ENCODE data around the gene ATE1.
A peak's percentile ranks its signal among the peaks of the same experiment; 100 is the strongest.
"Not testable (repeated sequence)": the region's sequence is repeated elsewhere in the genome, so short reads cannot be mapped to it uniquely, and the experiment has no call there.

The ATE1 gene

GRCh38 chr10:121835376-121835775, 92.5 kb downstream of the ATE1 start:
- FAIRE-seq (no peak), DNase-seq (ENCODE audit: insufficient read length, low spot score) (no peak)

GRCh38 chr10:121834757-121835156, 93.1 kb downstream of the ATE1 start:
- no peak for DNase-seq (ENCODE audit: insufficient read length, low spot score)
- no peak for FAIRE-seq

- no peak for FAIRE-seq
- DNase-seq (ENCODE audit: insufficient read length, low spot score), result no peak
Measured at GRCh38 chr10:121833387-121833786, 94.4 kb downstream of the ATE1 start.

GRCh38 chr10:121832647-121833046, 95.2 kb downstream of the ATE1 start:
- DNase-seq (ENCODE audit: insufficient read length, low spot score) (no peak), FAIRE-seq (no peak)

- DNase-seq (ENCODE audit: insufficient read length, low spot score), result no peak
- no peak for FAIRE-seq
Measured at GRCh38 chr10:121831777-121832176, 96.1 kb downstream of the ATE1 start.

GRCh38 chr10:121831237-121831636, 96.6 kb downstream of the ATE1 start:
- FAIRE-seq (no peak), DNase-seq (ENCODE audit: insufficient read length, low spot score) (no peak)

GRCh38 chr10:121830101-121830500, 97.7 kb downstream of the ATE1 start:
- no peak for DNase-seq (ENCODE audit: insufficient read length, low spot score)
- no peak for FAIRE-seq

GRCh38 chr10:121828045-121828444, 99.8 kb downstream of the ATE1 start:
- no peak for DNase-seq (ENCODE audit: insufficient read length, low spot score)
- no peak for FAIRE-seq

GRCh38 chr10:121826773-121827172, 101.1 kb downstream of the ATE1 start:
- FAIRE-seq; DNase-seq (ENCODE audit: insufficient read length, low spot score): not testable (repeated sequence)

- DNase-seq (ENCODE audit: insufficient read length, low spot score) (peak; percentile 21), FAIRE-seq (no peak)
Measured at GRCh38 chr10:121823993-121824463, 103.8 kb downstream of the ATE1 start.

- no peak for FAIRE-seq
- no peak for DNase-seq (ENCODE audit: insufficient read length, low spot score)
Measured at GRCh38 chr10:121822724-121823123, 105.1 kb downstream of the ATE1 start.

- DNase-seq (ENCODE audit: insufficient read length, low spot score) (no peak), FAIRE-seq (no peak)
Measured at GRCh38 chr10:121822180-121822579, 105.7 kb downstream of the ATE1 start.

GRCh38 chr10:121819049-121819448, 108.8 kb downstream of the ATE1 start:
- FAIRE-seq (no peak), DNase-seq (ENCODE audit: insufficient read length, low spot score) (no peak)

GRCh38 chr10:121818599-121818998, 109.2 kb downstream of the ATE1 start:
- FAIRE-seq (no peak), DNase-seq (ENCODE audit: insufficient read length, low spot score) (no peak)

GRCh38 chr10:121816197-121816596, 111.6 kb downstream of the ATE1 start:
- FAIRE-seq (no peak), DNase-seq (ENCODE audit: insufficient read length, low spot score) (no peak)

- no peak for DNase-seq (ENCODE audit: insufficient read length, low spot score)
- FAIRE-seq, result no peak
Measured at GRCh38 chr10:121813857-121814256, 114.0 kb downstream of the ATE1 start.

GRCh38 chr10:121813211-121813815, 114.5 kb downstream of the ATE1 start:
- FAIRE-seq, result no peak
- no peak for DNase-seq (ENCODE audit: insufficient read length, low spot score)

- DNase-seq (ENCODE audit: insufficient read length, low spot score) (no peak), FAIRE-seq (no peak)
Measured at GRCh38 chr10:121812031-121812430, 115.8 kb downstream of the ATE1 start.

GRCh38 chr10:121811386-121811785, 116.4 kb downstream of the ATE1 start:
- FAIRE-seq, result no peak

GRCh38 chr10:121808835-121809234, 119.0 kb downstream of the ATE1 start:
- DNase-seq (ENCODE audit: insufficient read length, low spot score), result no peak
- no peak for FAIRE-seq

More at GRCh38 chr10:121811386-121811785, 116.4 kb downstream of the ATE1 start:
- DNase-seq (ENCODE audit: insufficient read length, low spot score), result no peak

- FAIRE-seq (no peak), DNase-seq (ENCODE audit: insufficient read length, low spot score) (no peak)
Measured at GRCh38 chr10:121804460-121804859, 123.4 kb downstream of the ATE1 start.

GRCh38 chr10:121803611-121804010, 124.2 kb downstream of the ATE1 start:
- FAIRE-seq, result no peak
- no peak for DNase-seq (ENCODE audit: insufficient read length, low spot score)

GRCh38 chr10:121800831-121801230, 127.0 kb downstream of the ATE1 start:
- DNase-seq (ENCODE audit: insufficient read length, low spot score), result no peak
- no peak for FAIRE-seq

Measured in GM19239 (cell line).